Measurements from ENCODE around the gene TEX52. TPM values are rescaled to one million over a fixed set of nuclear protein-coding genes. Genes with fewer than 3 reads are reported as not detected.

Gene TEX52
- total and polyA plus RNA-seq, 2 of the 13 experiments (the other 11 are each of a cell fraction or from before 2014, with no cell fraction given): 0.05 TPM; not detected in 1

- TF ChIP-seq MYNN (CRISPR knock-in tag; IDR thresholded peaks at IDR 0.05; ENCODE audit: low read depth) (no peak), ZMYM3 (CRISPR knock-in tag; IDR thresholded peaks at IDR 0.05) (peak; percentile 89; the same call in 1 of the 2 replicates), ZNF292 (CRISPR knock-in tag; IDR thresholded peaks at IDR 0.05; ENCODE audit: borderline replicate concordance, low read depth) (0 out of 2 replicates have a peak, but pooled peaks have one; percentile 35), SP140L (CRISPR knock-in tag; IDR thresholded peaks at IDR 0.05; ENCODE audit: borderline replicate concordance) (no peak), KDM5B (CRISPR knock-in tag; IDR thresholded peaks at IDR 0.05; ENCODE audit: borderline replicate concordance) (no peak), THRA (CRISPR knock-in tag; IDR thresholded peaks at IDR 0.05; ENCODE audit: borderline replicate concordance) (no peak), NFIB (CRISPR knock-in tag; IDR thresholded peaks at IDR 0.05; ENCODE audit: borderline replicate concordance) (no peak), ZNF83 (CRISPR knock-in tag; IDR thresholded peaks at IDR 0.05; ENCODE audit: borderline replicate concordance) (no peak), CSRNP1 (CRISPR knock-in tag; IDR thresholded peaks at IDR 0.05) (no peak), ZNF124 (CRISPR knock-in tag; IDR thresholded peaks at IDR 0.05) (no peak), ZNF572 (CRISPR knock-in tag; IDR thresholded peaks at IDR 0.05) (no peak), PRDM15 (CRISPR knock-in tag; IDR thresholded peaks at IDR 0.05) (no peak), ZNF263 (CRISPR knock-in tag; IDR thresholded peaks at IDR 0.05) (no peak; the same call in 1 of the 2 replicates), ZSCAN30 (CRISPR knock-in tag; IDR thresholded peaks at IDR 0.05) (no peak), SIN3B (IDR thresholded peaks at IDR 0.05; ENCODE audit: low read length) (no peak), XRCC5 (optimal IDR thresholded peaks at IDR 0.05; ENCODE audit: low read length) (no peak), ZNF792 (CRISPR knock-in tag; IDR thresholded peaks at IDR 0.05) (no peak), ZNF704 (CRISPR knock-in tag; IDR thresholded peaks at IDR 0.05; ENCODE audit: borderline replicate concordance) (no peak), ZSCAN22 (CRISPR knock-in tag; IDR thresholded peaks at IDR 0.05) (no peak)
- TF ChIP-seq, protein P1, sequence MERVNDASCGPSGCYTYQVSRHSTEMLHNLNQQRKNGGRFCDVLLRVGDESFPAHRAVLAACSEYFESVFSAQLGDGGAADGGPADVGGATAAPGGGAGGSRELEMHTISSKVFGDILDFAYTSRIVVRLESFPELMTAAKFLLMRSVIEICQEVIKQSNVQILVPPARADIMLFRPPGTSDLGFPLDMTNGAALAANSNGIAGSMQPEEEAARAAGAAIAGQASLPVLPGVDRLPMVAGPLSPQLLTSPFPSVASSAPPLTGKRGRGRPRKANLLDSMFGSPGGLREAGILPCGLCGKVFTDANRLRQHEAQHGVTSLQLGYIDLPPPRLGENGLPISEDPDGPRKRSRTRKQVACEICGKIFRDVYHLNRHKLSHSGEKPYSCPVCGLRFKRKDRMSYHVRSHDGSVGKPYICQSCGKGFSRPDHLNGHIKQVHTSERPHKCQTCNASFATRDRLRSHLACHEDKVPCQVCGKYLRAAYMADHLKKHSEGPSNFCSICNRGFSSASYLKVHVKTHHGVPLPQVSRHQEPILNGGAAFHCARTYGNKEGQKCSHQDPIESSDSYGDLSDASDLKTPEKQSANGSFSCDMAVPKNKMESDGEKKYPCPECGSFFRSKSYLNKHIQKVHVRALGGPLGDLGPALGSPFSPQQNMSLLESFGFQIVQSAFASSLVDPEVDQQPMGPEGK (CRISPR knock-in tag; IDR thresholded peaks at IDR 0.05): no peak
Observed at GRCh38 chr12:2877953-2878732, 21.3 kb upstream of the TEX52 start (continued).

All from HepG2 (cell line).